Measurements from ENCODE around the gene CSDE1. TPM values are rescaled to one million over a fixed set of nuclear protein-coding genes. Genes with fewer than 3 reads are reported as not detected.
"Not testable (repeated sequence)": the region's sequence is repeated elsewhere in the genome, so short reads cannot be mapped to it uniquely, and the experiment has no call there.

CSDE1 gene
- total and polyA plus RNA-seq, 9 donors, result 225 to 752 (median 558) TPM

DNA sequence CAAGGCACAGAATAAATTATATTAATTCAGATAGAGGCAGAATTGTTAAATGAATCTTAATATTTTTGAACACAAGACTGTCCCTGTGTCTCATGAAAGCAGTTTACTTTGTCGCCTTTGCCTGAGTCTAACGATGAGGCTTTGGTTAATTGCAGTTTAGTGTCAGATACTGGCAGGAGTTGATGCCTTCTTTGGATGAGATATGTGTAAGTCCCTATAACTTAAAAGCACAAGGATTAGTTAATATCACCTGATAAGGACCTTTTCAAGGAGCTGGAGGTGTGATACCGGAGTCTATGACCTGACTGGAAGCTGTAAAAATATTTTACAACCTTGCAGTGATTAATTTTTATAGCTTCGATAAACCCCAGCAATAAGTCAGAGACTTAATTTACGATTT, 24.7 kb upstream of the CSDE1 start:
- DNase-seq, result no peak
- intact Hi-C loops (cut with DNase I), result no loop called here
- no peaks in the 10 kb centered on the region for H3K27me3 ChIP-seq
- WGBS, 3 donors, result 74 to 79% (median 75%) methylated on average over 5 of the region's 5 CpGs
- peaks cover 0 to 3% of the 10 kb centered on the region in 2 donors for H3K9me3 ChIP-seq
- no peak overlapping the region for H3K27ac ChIP-seq
- no peak overlapping the region for H3K4me3 ChIP-seq
- TF ChIP-seq, protein P1, sequence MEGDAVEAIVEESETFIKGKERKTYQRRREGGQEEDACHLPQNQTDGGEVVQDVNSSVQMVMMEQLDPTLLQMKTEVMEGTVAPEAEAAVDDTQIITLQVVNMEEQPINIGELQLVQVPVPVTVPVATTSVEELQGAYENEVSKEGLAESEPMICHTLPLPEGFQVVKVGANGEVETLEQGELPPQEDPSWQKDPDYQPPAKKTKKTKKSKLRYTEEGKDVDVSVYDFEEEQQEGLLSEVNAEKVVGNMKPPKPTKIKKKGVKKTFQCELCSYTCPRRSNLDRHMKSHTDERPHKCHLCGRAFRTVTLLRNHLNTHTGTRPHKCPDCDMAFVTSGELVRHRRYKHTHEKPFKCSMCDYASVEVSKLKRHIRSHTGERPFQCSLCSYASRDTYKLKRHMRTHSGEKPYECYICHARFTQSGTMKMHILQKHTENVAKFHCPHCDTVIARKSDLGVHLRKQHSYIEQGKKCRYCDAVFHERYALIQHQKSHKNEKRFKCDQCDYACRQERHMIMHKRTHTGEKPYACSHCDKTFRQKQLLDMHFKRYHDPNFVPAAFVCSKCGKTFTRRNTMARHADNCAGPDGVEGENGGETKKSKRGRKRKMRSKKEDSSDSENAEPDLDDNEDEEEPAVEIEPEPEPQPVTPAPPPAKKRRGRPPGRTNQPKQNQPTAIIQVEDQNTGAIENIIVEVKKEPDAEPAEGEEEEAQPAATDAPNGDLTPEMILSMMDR (IDR thresholded peaks at IDR 0.05), result no peak
- TF ChIP-seq EP300 (IDR thresholded peaks at IDR 0.05), result no peak
- no peak for TF ChIP-seq POLR2A (IDR thresholded peaks at IDR 0.05)
- no peaks in the 10 kb centered on the region for H3K4me1 ChIP-seq (ENCODE audit: insufficient read depth)
- H3K36me3 ChIP-seq, result no peaks in the 10 kb centered on the region

DNA sequence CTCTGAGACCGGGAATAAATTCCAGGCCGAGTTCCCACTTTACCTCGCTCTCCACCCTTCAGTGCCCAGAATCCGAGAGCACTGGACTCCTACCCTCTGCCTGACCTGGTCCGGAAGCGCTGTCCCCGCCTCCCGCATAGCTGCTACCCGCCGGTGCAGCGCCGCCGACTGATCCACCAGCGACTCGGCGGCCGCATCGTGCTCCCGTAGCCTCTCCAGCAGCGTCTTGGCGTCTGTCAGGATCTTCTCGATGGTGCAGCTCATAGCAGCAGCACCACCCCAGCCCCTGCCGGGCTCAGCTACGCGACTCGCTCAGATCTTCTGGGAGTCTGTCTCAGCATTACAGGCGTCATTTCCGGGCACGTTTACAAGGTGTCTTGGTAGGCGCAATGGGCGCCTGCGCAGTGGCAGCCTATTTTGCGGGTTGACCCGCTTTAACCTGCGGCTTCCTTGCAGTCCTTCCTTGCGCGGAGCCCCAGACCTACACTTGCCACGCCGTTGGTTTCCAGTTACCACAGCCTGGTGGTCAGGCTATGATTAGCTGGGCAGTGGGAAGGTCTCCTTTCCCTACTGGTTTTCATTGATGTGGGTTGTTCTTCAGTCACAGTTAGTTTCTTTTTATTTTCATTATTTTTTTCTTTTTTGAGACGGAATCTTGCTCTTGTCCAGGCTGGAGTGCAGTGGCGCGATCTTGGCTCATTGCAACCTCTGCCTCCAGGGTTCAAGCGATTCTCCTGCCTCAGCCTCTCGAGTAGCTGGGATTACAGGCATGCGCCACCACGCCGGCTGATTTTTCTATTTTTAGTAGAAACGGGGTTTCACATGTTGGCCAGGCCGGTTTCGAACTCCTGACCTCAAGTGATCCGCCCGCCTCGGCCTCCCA, 22.8 kb upstream of the CSDE1 start, which contains the start of gene SIKE1:
Gene SIKE1 (minus strand): TSS at position 342 of the 883 bp plus-strand sequence. CDS start 78 bp downstream, at position 264.
- Histone ChIP-seq H3K9me3 (no peaks in the 10 kb centered on the region), H3K36me3 (no peaks in the 10 kb centered on the region), H3K4me3 (peak within 1 kb of the TSS; percentile 65), H3K4me1 (ENCODE audit: insufficient read depth) (no peaks in the 10 kb centered on the region), H3K27me3 (no peaks in the 10 kb centered on the region), H3K27ac (peak within 1 kb of the TSS; percentile 57 to 67)
- intact Hi-C loops (cut with DNase I), result no loop called here
- peak; percentile 88 to 92 (median 91) for DNase-seq
- 14 to 20% (median 19%) methylated on average over 49 to 53 of the region's 53 CpGs for WGBS, 3 donors
- TF ChIP-seq POLR2A (IDR thresholded peaks at IDR 0.05) (peak; percentile 76), EP300 (IDR thresholded peaks at IDR 0.05) (no peak)
- TF ChIP-seq, protein P1 (IDR thresholded peaks at IDR 0.05), result no peak

DNA sequence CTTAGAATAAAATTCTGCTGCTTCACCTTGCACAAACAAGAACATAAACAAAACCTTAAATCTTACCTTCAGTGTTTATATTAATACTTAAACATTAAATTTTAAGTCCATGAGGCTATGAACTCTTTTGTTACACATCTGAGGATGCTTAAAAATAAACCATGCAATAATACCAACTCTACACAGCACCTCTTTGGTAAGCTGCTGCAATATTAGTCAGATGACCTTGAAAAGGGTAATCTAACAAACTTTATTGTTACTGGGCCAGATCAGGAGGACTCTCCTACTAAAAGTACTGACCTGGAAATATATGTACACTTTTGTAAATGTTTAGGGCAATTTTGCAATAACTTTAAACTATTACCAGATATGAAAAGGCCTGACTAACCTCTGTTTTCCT, 21.9 kb upstream of the CSDE1 start:
- DNase-seq, result no peak
- Histone ChIP-seq H3K27me3 (no peaks in the 10 kb centered on the region), H3K4me1 (ENCODE audit: insufficient read depth) (no peaks in the 10 kb centered on the region), H3K4me3 (peak overlapping the region; percentile 65), H3K9me3 (no peaks in the 10 kb centered on the region), H3K36me3 (no peaks in the 10 kb centered on the region), H3K27ac (peak overlapping the region in 1 of 2 donors; percentile 67)
- TF ChIP-seq EP300 (IDR thresholded peaks at IDR 0.05), result no peak
- TF ChIP-seq POLR2A (IDR thresholded peaks at IDR 0.05), result no peak
- TF ChIP-seq, protein P1 (IDR thresholded peaks at IDR 0.05), result no peak
- intact Hi-C loops (cut with DNase I), result no loop called here

DNA sequence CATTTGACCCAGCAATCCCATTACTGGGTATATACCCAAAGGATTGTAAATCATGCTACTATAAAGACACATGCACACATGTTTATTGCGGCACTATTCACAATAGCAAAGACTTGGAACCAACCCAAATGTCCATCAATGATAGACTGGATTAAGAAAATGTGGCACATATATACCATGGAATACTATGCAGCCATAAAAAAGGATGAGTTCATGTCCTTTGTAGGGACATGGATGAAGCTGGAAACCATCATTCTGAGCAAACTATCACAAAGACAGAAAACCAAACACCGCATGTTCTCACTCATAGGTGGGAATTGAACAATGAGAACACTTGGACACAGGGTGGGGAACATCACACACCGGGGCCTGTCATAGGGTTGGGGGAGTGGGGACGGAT, 18.9 kb upstream of the CSDE1 start:
- DNase-seq; H3K27me3 ChIP-seq; H3K9me3 ChIP-seq; H3K27ac ChIP-seq; H3K4me1 ChIP-seq (ENCODE audit: insufficient read depth); H3K4me3 ChIP-seq; H3K36me3 ChIP-seq; intact Hi-C loops (cut with DNase I): not testable (repeated sequence)
- WGBS, 3 donors, result 96 to 98% (median 98%) methylated on average over 4 of the region's 4 CpGs

DNA sequence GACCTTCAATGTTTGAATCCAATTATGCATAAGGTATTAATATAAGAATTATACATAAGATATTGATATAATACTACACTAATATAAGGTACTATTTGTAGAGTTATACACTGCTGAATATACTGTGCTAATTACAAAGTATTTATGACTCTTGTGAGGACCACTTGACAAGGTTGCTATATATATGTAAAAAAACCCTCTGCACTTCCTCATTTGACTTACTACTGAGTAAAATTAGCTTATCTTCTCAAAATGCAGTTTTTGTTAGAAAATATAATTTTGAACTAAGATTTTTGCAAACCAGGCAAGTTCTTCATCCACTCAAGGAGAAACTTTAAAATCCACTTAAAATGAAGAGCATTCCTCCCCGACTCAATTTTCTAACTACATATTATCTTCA, 14.2 kb upstream of the CSDE1 start:
- WGBS, 3 donors, result 91 to 100% (median 97%) methylated on average over 1 of the region's 1 CpG
- H3K9me3 ChIP-seq, result no peaks in the 10 kb centered on the region
- TF ChIP-seq EP300 (IDR thresholded peaks at IDR 0.05) (no peak), POLR2A (IDR thresholded peaks at IDR 0.05) (no peak)
- no peaks in the 10 kb centered on the region for H3K4me1 ChIP-seq (ENCODE audit: insufficient read depth)
- no peak for DNase-seq
- H3K27ac ChIP-seq, result no peak overlapping the region
- H3K27me3 ChIP-seq, result no peaks in the 10 kb centered on the region
- H3K36me3 ChIP-seq, result no peaks in the 10 kb centered on the region
- H3K4me3 ChIP-seq, result no peak overlapping the region
- intact Hi-C loops (cut with DNase I), result no loop called here
